ENCODE results near the gene MSGN1. TPM values are rescaled to one million over a fixed set of nuclear protein-coding genes. Genes with fewer than 3 reads are reported as not detected.
A peak's percentile ranks its signal among the peaks of the same experiment; 100 is the strongest.

MSGN1 gene
- total and polyA plus RNA-seq, 2 donors from 2014 or later: not detected

DNA sequence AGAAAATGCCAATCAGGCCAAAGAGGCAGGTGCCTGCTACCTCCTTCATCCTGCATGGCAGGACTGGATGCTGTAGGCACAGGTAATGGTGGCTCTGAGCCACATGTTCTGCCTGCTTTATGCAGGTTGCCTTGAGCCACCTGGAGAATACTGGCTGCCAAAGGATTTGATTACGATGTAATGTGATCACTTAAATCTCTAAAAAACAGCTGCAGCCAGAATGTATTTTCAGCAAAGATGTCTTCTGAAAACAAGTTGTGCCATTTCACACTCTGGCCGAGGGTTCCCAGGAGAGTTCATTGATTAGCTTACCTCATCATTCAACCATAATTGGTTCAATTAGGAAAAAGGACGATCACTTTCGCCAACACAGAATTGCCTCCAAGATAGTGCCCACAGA lies 17.9 kb upstream of the MSGN1 start:
- Histone ChIP-seq H3K4me1 (ENCODE audit: control insufficient read depth in 2 of 3, insufficient read depth in 2 of 3, low read depth in 1 of 3, low read length in 3 of 3) (no peaks in the 10 kb centered on the region), H3K27me3 (ENCODE audit: control insufficient read depth, insufficient read depth, low read length) (no peaks in the 10 kb centered on the region), H3K9me3 (ENCODE audit: control insufficient read depth in 2 of 3, insufficient read depth in 1 of 3, low read length in 3 of 3) (no peaks in the 10 kb centered on the region), H3K9ac (ENCODE audit: low read length in 3 of 3) (no peak overlapping the region), H3K36me3 (ENCODE audit: control insufficient read depth in 2 of 3, insufficient read depth in 3 of 3, low read length in 3 of 3) (no peaks in the 10 kb centered on the region), H3K4me3 (ENCODE audit: low read length in 3 of 3) (no peak overlapping the region), H3K27ac (ENCODE audit: low read depth in 2 of 2, low read length in 2 of 2) (no peak overlapping the region)
- intact Hi-C loops (cut with DNase I): no loop called here
- no peak for DNase-seq
- no peak for FAIRE-seq
- TF ChIP-seq, protein P1, sequence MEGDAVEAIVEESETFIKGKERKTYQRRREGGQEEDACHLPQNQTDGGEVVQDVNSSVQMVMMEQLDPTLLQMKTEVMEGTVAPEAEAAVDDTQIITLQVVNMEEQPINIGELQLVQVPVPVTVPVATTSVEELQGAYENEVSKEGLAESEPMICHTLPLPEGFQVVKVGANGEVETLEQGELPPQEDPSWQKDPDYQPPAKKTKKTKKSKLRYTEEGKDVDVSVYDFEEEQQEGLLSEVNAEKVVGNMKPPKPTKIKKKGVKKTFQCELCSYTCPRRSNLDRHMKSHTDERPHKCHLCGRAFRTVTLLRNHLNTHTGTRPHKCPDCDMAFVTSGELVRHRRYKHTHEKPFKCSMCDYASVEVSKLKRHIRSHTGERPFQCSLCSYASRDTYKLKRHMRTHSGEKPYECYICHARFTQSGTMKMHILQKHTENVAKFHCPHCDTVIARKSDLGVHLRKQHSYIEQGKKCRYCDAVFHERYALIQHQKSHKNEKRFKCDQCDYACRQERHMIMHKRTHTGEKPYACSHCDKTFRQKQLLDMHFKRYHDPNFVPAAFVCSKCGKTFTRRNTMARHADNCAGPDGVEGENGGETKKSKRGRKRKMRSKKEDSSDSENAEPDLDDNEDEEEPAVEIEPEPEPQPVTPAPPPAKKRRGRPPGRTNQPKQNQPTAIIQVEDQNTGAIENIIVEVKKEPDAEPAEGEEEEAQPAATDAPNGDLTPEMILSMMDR (IDR thresholded peaks at IDR 0.05; ENCODE audit: borderline replicate concordance, extremely low read depth, insufficient read depth): no peak

DNA sequence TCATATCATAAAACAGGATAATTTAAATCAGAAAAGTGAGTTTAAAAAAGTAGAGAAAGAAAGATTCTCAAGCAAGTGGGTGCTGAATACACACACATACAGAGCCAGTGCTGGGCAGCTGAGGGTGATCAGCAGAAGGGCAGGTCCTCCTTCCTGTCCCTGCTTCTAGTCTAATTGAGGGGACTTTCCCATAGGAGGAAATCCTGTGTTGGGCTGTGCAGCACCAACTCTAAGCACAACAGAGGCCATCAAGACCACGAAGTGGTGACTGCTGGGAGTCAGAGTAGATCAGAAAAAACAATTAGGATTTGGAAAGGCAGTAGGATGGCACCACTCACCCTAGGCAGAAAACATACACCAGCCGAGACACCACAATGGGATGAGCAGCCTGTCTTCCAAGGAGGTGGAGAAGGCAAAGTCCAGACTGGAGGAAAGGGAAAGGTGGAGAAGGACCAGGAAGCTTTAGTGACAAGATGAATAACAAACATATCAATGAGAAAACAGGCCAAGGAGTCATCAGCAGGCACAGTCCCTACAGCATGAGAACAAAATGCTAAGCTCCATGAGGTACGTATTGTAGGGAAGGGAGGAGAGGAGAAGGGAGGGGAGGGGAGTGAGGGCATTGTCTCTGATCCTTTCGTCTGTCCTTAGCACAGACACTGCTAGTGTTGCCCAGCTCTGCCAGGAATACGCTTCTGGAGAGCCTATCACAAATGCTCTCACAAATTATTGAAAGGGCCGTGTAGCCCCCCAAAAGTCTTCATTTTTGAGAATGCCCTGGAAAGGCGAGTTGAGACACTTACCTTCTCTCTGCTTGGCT lies 16.7 kb upstream of the MSGN1 start:
- intact Hi-C loops (cut with DNase I): no loop called here

DNA sequence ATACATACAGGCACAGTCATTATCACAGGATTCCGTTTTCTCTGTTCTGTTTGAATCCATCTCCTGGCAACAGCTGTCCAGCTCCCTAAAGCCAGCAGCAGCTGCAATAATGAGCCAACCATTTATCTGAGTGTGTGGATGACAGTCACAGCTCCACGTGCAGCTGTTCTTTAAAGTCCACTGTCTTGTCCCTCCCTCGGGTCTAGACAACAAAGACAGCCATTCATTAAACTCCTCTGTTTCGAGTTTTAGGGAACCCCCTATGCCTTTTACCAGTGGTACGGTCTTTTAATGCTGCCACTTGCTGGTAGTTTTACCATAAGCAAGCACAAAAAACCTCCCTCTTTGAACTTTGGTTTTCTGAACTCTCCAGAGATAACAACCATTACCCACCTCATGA lies 16.0 kb upstream of the MSGN1 start:
- TF ChIP-seq, protein P1 (IDR thresholded peaks at IDR 0.05; ENCODE audit: borderline replicate concordance, extremely low read depth, insufficient read depth): no peak
- Histone ChIP-seq H3K36me3 (ENCODE audit: control insufficient read depth in 2 of 3, insufficient read depth in 3 of 3, low read length in 3 of 3) (no peaks in the 10 kb centered on the region), H3K4me1 (ENCODE audit: control insufficient read depth in 2 of 3, insufficient read depth in 2 of 3, low read depth in 1 of 3, low read length in 3 of 3) (no peaks in the 10 kb centered on the region), H3K9ac (ENCODE audit: low read length in 3 of 3) (no peak overlapping the region), H3K27me3 (ENCODE audit: control insufficient read depth, insufficient read depth, low read length) (no peaks in the 10 kb centered on the region), H3K27ac (ENCODE audit: low read depth in 2 of 2, low read length in 2 of 2) (no peak overlapping the region), H3K9me3 (ENCODE audit: control insufficient read depth in 2 of 3, insufficient read depth in 1 of 3, low read length in 3 of 3) (no peaks in the 10 kb centered on the region), H3K4me3 (ENCODE audit: low read length in 3 of 3) (no peak overlapping the region)
- FAIRE-seq (no peak), DNase-seq (peak in 3 of 5 donors; percentile 57 to 80 (median 71))
- intact Hi-C loops (cut with DNase I): no loop called here

More for the DNA sequence above, 16.7 kb upstream of the MSGN1 start:
- Histone ChIP-seq H3K27me3 (ENCODE audit: control insufficient read depth, insufficient read depth, low read length) (no peaks in the 10 kb centered on the region), H3K27ac (ENCODE audit: low read depth in 2 of 2, low read length in 2 of 2) (no peak overlapping the region), H3K9ac (ENCODE audit: low read length in 3 of 3) (no peak overlapping the region), H3K36me3 (ENCODE audit: control insufficient read depth in 2 of 3, insufficient read depth in 3 of 3, low read length in 3 of 3) (no peaks in the 10 kb centered on the region), H3K4me1 (ENCODE audit: control insufficient read depth in 2 of 3, insufficient read depth in 2 of 3, low read depth in 1 of 3, low read length in 3 of 3) (no peaks in the 10 kb centered on the region), H3K9me3 (ENCODE audit: control insufficient read depth in 2 of 3, insufficient read depth in 1 of 3, low read length in 3 of 3) (no peaks in the 10 kb centered on the region), H3K4me3 (ENCODE audit: low read length in 3 of 3) (no peak overlapping the region)
- TF ChIP-seq, protein P1 (IDR thresholded peaks at IDR 0.05; ENCODE audit: borderline replicate concordance, extremely low read depth, insufficient read depth): no peak
- DNase-seq (no peak), FAIRE-seq (no peak)
